Activated effector memory CD4-positive, alpha-beta T cell treated with Interleukin-2 at 50 U/mL for 16 hours (primary cell): ENCODE measurements around the gene SIGLEC5.

ENCODE experiments used
- DNase-seq: peaks from one replicate; pipeline ENCODE4 v3.0.0-alpha.2; 2020

The SIGLEC5 gene

GRCh38 chr19:51587264-51588191 lies 42.7 kb downstream of the SIGLEC5 start:
- DNase-seq: no peak

- DNase-seq: no peak
These were observed 43.4 kb downstream of the SIGLEC5 start for GRCh38 chr19:51586799-51587198.

- no peak for DNase-seq
These were observed 44.0 kb downstream of the SIGLEC5 start for GRCh38 chr19:51586103-51586728.

- no peak for DNase-seq
These were observed 53.4 kb downstream of the SIGLEC5 start for GRCh38 chr19:51576850-51577249.

- no peak for DNase-seq
These were observed 56.9 kb downstream of the SIGLEC5 start for GRCh38 chr19:51573331-51573730.

DNA sequence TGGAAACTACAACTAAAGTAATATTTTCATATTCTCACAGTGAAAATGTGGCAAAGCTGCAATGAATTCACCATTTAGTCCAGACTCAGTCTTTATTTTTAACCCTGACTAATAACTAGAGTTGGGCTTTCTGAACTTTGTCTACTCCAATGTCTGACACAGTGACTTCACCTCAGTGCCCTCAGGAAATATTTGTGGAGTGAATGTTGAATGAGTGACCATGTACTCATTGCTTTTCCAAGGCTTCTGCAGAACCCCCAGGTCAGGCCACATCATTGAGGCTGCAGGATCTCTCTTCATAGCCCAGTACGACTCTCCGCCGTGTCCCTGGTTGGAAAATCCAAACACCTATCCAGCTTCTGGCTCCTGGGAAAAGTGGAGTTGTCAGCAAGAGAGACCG lies 57.3 kb downstream of the SIGLEC5 start:
- DNase-seq: no peak

GRCh38 chr19:51572410-51572809 lies 57.8 kb downstream of the SIGLEC5 start:
- no peak for DNase-seq

GRCh38 chr19:51571599-51571998 lies 58.6 kb downstream of the SIGLEC5 start:
- DNase-seq: no peak

- DNase-seq: peak; percentile 79
These were observed 59.1 kb downstream of the SIGLEC5 start, which contains the start of gene ZNF175 for GRCh38 chr19:51570962-51571575. TSS of gene ZNF175 (plus strand) at chr19:51571283. CDS start at chr19:51573330, 2,047 bp downstream.

DNA sequence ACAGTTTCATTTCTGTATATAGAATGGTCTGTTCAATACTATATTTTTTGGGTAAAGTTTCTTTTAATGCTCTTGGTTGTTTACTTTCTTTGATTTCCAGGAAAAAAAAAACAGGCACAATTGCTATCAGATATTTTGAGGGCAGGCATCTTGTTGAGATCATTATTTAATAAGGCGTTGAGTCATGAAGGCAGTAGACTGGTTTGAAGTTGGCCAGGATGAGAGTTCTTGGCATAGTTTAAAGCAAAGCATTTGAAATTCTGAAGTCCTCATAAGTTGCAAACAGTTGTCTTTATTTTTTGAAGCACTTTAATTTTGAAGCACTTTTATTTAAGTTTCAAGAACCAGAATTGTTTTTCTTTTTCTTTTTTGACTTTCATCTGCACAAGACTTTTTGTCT lies 61.7 kb downstream of the SIGLEC5 start:
- DNase-seq: no peak

GRCh38 chr19:51567583-51567982 lies 62.6 kb downstream of the SIGLEC5 start:
- no peak for DNase-seq

- no peak for DNase-seq
These were observed 63.6 kb downstream of the SIGLEC5 start for GRCh38 chr19:51566489-51567100.

GRCh38 chr19:51565583-51565982 lies 64.6 kb downstream of the SIGLEC5 start:
- no peak for DNase-seq

GRCh38 chr19:51564791-51565190 lies 65.4 kb downstream of the SIGLEC5 start:
- DNase-seq: no peak
